HG03045 (cell line): Measurements from ENCODE around the gene SLC16A2.
"Not testable (repeated sequence)": the region's sequence is repeated elsewhere in the genome, so short reads cannot be mapped to it uniquely, and the experiment has no call there.

Experiments used
- ATAC-seq: cut with Tn5 transposase; IDR thresholded peaks from one replicate; pipeline ENCODE4 v1.9.1; 2021; ENCODE audit warnings: mild to moderate bottlenecking, moderate library complexity; ENCODE audit not compliant: unreplicated experiment

SLC16A2 gene

GRCh38 chrX:74505437-74505836 is 84.1 kb downstream of the SLC16A2 start:
- ATAC-seq, result no peak

- peak; percentile 83 for ATAC-seq
Observed at GRCh38 chrX:74506317-74507115, 85.2 kb downstream of the SLC16A2 start.

- no peak for ATAC-seq
Observed at GRCh38 chrX:74507191-74507590, 85.9 kb downstream of the SLC16A2 start.

GRCh38 chrX:74509989-74510388 is 88.7 kb downstream of the SLC16A2 start:
- no peak for ATAC-seq

DNA sequence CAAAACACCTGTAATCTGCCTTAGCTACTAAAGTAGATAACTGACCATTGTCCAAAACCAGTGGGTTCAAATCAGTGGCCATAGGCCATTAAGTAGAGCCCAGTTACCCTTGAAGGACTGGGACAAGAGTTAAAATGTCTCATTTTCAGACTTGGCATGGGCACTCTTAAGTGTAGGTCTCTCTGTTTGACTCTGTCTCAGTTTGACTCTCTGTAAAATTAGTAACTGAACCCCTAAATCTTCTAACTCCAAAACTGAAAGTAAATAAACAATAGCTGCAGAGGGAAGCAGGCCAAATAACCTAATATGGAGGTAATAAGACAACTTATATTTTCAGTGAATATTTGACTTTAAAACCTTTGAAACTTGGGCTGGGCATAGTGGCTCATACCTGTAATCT is 89.1 kb downstream of the SLC16A2 start:
- peak; percentile 48 for ATAC-seq

GRCh38 chrX:74511704-74512103 is 90.4 kb downstream of the SLC16A2 start:
- ATAC-seq, result no peak

DNA sequence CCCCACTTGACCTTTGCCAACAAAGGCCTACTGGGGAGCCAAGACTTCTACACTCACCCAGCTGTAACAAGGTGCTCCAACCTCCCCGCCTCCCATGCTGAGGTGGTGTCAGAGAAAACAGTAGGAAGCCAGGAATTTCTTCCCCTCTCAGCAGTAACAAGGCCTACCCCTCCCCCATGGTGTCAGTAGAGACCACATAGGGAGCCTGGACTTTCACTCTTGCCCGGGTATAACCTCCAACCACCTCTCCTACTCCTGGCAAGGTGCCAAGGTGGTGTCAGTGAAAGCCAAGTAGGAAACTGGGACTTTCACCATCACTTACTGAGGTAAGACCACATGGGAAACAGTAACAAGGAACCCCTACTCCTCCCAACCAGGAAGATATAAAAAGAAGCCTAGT is 93.1 kb downstream of the SLC16A2 start:
- no peak for ATAC-seq

DNA sequence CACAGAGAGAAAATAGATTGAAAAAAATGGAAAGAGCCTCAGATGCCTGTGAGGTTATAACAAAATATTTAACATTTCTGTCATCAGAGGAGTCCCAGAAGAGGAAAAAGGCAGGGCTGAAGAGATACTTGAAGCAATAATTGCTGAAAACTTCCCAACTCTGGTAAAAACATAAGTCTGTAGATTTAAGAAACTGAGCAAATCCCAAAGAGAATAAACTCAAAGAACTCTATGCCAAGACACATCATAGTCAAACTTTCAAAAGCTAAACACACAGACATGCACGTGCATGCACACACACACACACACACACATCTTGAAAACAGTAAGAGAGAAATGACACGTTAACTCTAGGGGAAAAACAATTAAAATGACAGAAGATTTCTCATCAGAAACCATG is 94.1 kb downstream of the SLC16A2 start:
- ATAC-seq, result no peak

DNA sequence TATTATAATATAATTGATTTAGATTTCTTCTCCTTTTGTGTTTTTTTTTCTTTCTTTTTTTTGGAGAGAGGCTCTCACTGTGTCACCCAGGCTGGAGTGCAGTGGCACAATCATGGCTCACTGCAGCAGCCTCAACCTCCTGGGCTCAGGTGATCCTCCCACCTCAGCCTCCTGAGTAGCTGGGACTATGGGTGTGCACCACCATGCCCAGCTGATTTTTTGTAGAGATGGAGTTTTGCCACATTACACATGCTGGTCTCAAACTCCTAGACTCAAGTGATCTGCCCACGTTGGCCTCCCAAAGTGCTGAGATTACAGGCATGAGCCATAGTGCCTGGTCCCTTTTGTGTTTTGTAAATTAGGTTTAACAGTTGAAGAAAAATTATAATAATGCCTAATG is 94.7 kb downstream of the SLC16A2 start:
- not testable (repeated sequence) for ATAC-seq

DNA sequence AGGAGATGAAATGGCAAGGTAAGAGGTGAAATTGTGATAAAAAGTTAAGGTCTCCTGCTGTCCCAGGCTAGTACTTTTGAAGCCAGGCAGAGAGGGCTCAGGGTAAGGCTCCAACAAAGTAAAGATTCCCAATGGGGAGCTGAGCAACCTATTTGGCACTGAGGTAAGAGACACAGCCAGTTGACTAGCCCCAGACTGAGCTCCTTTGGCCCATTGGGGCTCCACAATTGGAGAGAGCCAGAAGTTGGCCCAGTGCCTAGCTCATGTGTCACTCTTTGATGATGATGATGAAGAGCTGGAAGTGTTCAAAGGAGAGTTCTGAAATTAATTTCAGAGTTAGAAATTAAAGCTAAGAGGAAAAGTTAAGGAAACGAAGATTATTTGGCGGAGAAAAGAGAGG is 98.6 kb downstream of the SLC16A2 start:
- ATAC-seq, result no peak

DNA sequence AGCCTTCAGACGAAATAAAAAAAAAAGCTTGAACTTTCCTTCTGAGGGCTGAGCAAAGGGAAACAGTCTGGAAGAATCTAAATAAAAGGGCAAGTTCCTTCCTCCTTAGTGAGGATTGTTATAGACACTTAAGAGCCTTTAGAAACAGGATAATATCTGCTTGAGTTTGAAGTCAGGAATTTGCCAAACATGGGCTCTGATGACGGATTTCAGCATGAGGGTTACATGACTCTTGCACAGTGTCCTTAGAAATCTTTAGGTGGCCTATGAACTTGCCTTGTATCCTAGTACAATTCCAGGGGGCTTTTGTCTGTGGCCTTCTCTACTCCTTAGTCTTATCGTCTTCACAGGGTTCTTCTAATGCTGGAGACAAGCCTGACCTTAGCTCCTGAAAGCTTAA is 99.0 kb downstream of the SLC16A2 start:
- ATAC-seq, result no peak

DNA sequence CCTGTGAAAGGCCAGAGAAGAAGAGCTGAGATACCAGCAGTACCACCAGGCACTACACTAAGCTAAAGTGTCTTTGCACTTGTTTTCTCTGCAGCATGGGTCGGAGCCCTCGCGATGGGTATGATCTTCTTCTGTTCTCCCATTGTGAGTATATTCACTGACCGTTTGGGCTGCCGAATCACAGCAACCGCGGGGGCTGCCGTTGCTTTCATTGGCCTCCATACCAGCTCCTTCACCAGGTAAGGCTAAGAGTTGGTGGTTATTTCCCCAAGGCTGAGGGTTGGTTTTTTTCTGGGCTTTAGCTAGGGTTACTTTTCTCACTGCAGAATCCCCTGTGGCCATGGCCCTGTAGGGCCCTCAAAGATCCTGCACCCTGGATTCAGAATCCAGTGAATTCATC is 99.6 kb downstream of the SLC16A2 start:
- ATAC-seq, result no peak

GRCh38 chrX:74521961-74522751 is 100.9 kb downstream of the SLC16A2 start:
- ATAC-seq, result no peak

- no peak for ATAC-seq
Observed at GRCh38 chrX:74523224-74523623, 101.9 kb downstream of the SLC16A2 start.

GRCh38 chrX:74523870-74524735 is 102.8 kb downstream of the SLC16A2 start:
- ATAC-seq, result no peak

DNA sequence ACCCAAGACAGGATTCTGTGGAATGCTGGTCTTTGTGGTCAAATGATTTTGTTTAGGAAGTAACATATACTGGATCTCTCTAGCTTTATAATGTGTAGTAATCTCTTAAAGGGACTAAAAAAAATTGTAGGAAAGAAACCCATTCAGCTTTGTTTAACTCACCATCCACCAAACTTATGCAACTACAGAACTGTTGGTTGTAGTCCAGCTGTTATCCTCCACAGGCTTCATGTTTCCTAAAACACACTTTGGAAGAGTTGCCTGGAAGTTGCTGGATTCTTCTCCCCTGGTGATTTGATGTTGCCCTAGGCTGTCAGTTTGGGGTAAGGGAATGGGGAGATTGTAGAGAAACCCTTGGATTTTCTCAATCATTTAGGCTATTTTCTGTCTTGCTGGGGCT is 103.8 kb downstream of the SLC16A2 start:
- no peak for ATAC-seq

DNA sequence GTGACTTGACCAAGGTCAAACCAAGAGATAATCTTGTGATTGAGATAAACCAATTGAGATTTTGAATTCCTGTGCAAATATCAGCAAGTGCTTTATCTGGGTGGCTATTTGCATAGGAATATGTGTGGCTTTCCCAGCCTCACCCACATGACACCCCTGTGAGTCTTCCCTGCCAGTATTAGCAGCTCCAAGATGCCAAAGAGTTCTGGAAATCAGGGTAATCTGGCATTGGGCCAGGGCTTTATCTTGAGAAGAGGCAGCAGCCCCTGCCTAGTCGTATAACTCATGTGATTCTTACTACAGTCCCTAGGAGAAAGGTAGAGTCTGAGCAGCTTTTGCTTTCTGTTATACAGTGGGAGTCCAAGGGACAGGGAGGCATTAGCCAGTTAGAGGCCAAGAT is 105.5 kb downstream of the SLC16A2 start:
- ATAC-seq, result no peak

DNA sequence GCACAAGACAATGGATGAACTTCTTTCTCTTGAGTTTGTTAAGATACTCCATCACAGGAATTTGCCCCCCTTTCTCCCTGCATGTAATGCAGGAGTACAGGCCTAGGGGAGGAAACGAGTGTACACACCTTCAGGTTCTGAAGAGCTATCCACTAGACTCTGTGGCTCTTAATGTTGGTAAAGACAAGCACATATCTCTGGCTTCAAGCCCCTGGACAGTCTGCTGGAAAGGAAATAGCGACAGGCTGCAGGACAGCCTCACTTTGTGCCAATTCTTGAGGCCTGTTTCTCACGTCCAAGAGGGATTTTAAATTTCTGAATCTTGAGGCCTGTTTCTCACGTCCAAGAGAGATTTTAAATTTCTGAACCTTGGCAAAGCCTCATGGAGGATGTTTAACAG is 106.1 kb downstream of the SLC16A2 start:
- ATAC-seq, result no peak

- ATAC-seq, result no peak
Observed at GRCh38 chrX:74529311-74529710, 108.0 kb downstream of the SLC16A2 start.

DNA sequence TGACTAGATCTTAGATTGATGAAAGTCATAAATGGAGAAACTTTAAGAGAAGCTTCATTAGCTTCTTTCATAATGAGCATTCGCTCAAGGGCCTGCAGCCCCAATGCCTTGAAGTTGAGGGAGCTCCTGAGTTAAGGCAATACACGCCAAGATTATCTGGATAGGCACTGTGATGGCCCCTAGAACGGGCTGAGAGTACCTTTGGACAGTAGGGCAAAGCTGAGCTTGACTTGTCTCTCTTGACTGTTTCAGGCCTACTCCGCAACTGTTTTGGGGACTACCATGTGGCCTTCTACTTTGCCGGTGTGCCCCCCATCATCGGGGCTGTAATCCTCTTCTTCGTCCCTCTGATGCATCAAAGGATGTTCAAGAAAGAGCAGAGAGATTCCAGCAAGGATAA is 109.8 kb downstream of the SLC16A2 start:
- no peak for ATAC-seq

GRCh38 chrX:74534569-74535038 is 113.3 kb downstream of the SLC16A2 start:
- peak; percentile 43 for ATAC-seq
